Forelimb muscle (tissue), 1 donor: ENCODE data around the gene THSD4. TPM values are rescaled to one million over a fixed set of nuclear protein-coding genes. Genes with fewer than 3 reads are reported as not detected.
A peak's percentile ranks its signal among the peaks of the same experiment; 100 is the strongest.

Experiments
- DNase-seq: peaks from one replicate; pipeline ENCODE4 v3.0.0-alpha.2; 2013; ENCODE audit warnings: low read depth
- polyA plus RNA-seq: library from polyadenylated mRNA; unstranded; fragments of 120-200 nt; gene quantifications from one replicate; pipeline ENCODE4 v1.2.1, GENCODE V29; 2013; ENCODE audit not compliant: insufficient read length

The THSD4 gene
- polyA plus RNA-seq, 1 donor, result 21.8 TPM

DNA sequence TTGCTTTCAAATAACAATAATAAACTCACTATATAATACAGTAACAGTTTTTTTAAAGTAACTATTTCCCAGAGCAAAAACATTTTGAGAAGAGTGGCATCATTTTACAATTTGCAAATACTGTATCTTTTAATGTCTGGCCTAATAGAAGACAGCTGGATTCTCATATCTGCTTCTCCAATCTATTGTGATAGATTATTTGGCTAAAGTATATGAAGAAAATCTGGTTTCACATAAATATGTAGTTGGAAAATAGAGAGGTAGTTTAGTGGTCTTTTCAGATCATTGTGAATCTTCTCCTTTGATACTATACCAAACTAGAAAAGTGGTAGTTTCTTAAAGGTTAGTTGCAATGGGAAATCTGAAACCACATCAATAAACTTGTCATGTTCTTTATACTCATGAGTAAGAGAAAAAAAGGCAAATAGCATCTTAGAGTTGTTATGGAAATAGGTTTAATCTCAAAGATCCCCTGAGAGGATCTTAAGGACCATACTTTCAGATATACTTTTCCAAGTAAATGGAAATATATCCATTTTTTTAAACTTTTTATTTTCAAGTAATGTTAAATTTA, 570.2 kb downstream of the THSD4 start:
- DNase-seq, result no peak

DNA sequence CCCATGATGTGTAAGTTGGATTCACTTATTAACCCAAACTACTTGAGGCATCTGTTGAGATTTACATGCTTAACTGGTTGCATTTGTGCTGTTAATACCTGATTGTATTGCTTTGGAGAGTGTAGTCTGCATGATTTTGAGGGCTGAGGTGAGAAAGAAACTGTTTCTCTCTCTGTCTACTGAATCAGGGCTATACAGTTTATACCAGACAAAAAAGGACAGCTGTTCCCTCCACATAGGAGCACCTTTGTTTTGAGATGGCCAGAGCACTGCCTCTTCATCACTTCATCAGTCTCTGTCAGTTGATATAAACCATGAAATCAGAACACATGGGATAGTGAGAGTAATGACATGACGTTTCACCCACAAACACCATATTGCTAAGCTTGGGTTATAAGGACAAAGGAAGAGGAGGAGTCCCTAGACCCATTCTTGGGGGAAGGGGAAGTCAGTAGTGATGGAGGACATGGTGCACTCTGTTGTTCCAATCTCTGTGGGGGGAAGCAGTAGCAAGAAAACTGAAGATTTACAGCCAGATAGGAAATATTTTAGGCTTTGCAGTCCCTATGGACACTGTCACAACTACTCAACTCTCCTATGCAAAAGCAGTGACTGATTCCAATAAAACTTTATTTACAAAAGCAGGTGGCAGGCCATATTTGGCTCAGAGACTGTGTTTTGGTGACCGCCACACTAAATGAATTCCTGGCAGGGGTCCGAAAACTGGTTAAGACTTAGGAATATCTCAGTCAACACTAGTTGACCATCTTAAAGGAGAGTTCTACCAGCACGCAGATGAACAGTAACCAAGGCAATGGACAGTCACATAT, 571.2 kb downstream of the THSD4 start:
- DNase-seq, result no peak

DNA sequence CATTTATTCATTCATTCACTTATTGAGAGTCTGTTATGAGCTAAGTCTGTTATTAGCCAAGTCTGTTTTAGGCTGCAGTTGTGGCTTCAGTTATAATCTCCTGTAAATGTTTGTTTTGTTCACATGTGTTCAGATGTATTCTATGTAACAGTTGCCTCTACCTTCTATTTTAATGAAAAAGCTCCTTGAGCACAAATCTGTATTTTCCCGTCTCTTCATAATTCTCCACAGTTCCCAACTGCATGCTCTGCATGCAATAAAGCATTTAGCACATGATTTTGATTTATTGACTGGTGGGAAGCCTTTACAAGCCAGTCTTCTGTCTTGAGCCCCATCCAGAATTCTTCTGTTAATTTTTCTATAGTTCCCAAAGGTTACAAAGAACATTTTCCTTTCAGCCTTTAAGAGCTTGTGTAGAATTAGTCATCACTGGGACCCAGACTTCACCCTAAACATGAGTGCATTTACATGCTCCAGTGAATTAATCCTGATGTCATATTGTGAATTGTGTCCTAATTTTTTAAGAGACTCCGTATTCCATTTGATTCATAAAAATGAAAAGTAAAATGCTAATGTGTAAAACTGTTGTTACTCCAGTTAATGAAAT, 572.7 kb downstream of the THSD4 start:
- DNase-seq, result no peak

DNA sequence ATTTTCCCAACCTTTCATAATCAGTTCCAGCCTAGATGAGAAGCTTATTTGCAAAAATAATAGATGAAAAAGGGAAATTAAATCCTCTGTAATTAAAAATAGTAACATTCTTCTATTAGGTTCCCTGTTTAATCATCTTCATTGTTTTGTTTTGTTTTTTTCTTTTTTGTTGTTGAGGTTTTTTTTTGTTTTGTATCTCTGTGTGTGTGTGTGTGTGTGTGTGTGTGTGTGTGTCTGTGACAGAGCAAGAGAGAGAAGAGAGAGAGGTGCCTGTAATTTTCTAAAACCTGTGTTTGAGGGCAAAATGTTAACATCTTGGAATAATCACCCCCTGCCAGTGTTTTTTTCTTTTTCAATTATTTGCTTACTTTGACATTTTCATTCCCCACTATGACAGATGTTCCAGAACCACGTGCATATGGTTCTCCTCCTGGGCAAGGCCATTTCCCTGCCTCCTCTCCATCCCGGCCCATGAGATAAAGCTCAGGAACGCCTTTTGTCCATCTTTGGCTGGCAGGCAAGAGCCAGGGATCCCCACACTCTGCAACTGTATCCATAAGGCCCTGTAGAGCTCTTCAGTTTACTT, 573.3 kb downstream of the THSD4 start:
- no peak for DNase-seq

DNA sequence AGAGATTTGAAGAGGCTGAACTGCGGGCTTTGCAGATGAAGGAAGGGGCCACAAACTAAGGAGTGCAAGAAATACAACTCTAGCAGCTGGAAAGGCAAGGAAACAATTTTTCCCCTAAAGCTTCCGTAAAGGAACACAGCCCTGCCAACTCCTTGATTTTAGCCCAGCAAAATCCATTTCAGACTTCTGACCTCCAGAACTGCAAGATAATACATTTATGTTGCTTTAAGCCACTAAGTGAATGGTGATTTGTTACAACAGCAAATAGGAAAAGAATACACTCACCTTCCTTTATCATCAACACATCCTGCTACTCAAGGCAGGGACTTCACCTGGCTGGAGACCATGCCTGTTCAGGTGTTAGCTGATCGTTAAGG, 575.8 kb downstream of the THSD4 start:
- no peak for DNase-seq

DNA sequence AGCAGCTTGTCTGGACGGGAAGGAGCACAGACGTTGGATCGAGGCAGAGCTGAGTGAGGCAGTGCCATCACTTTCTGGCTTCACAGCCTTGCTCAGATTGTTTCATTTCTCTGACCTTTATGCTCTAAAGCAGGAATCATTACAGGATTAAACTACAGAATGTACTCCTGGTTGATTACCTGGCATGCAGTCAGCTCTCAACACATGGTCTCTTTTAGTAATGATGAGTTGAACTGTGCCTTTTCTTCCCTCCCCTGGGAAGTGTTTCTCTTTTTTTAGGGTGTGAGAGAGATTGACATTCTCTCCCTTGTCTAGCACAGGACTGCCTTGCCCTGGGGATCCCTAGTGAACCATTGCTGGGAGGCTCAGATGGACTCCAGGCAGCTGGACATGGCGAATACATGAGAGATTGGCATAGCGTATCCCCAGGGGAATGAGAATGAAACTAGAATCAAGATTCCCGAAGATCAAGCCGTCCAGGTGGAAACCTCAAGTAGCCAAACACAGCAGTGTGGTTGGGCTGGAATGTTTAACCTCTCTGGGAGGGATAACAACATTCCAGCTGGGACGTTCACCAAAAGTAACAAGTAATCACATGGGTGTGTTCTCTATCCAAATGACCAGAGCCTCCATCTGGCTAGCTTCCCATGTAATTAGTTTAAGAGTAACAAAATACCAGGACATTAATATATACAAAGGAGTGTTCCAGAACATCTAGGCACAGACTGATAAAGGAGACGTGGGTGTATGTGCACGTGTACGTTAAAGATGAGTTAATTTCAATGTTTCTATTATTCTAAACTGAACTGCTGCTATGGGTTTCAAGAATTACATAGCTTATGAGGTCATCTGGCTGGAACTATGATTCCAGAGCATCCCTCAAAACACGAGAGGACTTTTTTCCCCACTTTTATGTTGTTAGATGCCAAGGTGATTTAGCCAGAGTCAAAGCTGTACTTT, 576.5 kb downstream of the THSD4 start:
- DNase-seq, result peak; percentile 81

DNA sequence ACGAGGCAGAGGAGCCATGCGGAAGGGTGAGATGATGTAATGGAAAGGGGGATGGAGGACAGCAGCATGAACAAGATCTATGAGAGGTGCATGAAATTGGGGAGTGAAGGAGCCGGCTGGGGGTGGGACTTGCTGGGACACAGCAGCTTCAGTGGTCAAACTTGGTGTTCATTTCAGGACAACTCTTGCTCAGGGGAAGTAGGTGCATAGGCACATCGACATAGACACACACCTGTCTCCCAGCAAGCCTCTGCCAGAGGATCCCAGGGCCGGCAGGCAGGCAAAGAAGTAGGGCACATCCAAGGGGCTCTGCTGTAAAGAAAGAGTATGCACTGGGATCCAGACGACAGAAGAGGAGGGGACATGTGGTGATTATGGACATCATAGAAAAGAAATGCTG, 582.0 kb downstream of the THSD4 start:
- DNase-seq, result no peak

DNA sequence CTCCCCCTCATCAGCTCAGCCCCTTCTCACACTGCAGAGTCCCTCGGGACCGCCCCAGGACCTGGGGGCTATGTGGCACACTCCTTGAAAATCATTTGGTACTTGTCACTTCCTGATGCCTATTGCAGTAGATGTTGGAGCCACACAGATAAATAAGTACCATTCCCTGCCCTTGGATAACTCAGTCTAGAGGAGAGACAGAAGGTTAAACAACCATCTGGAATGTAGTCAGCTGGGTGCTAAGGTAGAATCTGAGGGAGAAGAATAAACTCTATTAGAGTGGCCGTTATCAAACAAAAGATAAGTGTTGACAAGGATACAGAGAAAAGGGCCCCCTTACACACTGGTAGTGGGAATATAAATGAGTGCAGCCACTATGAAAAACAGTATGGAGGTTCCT, 582.8 kb downstream of the THSD4 start:
- DNase-seq, result no peak

DNA sequence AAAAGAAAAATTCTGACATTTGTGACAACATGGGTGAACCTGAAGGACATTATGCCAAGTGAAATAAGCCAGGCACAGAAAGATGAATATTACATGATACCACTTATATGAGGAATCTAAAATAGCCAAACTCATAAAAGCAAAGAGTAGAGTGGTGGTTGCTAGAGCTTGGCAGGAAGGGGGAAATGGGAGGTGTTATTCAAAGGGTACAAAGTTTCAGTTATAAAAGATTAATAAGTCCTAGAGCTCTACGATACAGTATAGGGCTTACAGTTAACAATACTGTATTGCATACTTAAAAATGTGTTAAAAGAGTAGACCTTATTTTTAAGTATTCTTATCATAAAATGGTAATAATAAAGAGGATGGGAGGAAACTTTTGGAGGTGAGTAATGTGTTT, 583.5 kb downstream of the THSD4 start:
- DNase-seq, result no peak

DNA sequence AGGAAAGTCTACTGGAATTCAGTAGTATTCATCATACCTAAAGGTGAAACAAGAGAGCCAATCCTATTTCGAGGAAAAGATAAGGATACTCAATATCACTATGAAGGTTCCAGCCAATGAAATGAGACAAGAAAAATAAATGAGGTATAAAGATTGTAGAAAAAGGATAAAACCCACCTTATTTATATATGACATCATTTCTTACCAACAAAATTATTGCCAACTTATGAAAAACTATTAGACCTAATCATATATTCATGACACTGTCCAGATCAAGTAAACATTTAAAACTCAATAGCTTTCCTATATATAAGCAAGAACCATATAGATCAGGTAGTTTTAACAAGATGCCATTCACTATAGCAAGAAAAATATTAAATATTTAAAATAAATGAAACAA, 584.7 kb downstream of the THSD4 start:
- no peak for DNase-seq

DNA sequence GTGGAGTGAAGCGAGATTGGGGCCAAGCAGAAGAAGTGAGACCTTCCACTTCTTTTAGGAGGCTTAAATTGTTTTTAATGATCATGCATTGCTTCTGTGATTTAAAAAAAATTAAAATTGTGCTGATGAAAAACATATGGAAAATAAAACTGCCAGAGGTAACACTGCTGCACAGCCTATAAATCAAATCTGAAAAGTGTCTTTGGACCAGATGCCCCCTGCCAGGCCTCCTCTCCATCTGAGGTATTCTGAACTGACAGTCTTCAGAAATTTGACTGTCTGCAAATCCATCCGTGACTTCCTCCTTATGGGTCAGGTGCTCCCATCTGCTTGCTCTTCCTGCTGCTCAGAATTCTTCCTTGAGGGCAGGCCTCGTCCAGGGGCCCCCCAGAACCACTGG, 586.5 kb downstream of the THSD4 start:
- no peak for DNase-seq

DNA sequence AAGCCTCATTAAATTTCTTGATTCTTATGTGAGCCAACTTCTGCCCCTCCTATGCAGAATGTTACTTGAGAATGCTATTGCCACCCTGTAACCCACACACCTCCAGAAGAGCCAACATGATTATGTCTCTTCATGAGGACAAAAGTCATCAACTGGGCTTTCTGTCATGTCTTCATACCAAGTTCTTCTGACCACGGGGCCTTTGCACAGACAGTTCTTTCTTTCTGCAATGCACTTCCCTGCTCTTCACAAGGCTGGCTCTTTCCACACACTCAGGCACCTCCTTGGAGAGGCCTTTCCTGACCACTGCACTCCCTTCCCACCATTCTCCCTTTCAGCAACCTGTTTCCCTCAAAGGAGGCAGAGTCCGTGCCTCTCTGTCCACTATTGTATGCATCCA, 587.2 kb downstream of the THSD4 start:
- DNase-seq, result no peak

DNA sequence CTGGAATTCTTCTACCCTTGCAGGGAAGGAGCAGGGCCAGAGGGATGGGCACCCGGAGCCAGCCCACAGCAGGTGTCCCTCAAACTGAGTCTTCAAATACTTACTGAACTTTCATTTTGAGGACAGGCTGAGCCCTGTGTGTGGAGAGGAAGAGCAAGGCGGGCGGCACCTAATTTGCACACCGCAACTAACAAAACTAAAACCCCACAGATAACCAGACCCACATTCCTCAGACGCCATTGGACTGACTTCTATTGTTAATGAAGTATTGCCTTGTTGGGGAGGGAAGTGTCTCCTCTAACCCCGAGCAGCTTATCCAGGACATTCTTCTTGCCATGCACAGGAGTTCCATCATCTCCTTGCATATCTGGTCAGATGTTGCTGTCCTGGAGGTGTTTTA, 589.9 kb downstream of the THSD4 start:
- DNase-seq, result no peak

DNA sequence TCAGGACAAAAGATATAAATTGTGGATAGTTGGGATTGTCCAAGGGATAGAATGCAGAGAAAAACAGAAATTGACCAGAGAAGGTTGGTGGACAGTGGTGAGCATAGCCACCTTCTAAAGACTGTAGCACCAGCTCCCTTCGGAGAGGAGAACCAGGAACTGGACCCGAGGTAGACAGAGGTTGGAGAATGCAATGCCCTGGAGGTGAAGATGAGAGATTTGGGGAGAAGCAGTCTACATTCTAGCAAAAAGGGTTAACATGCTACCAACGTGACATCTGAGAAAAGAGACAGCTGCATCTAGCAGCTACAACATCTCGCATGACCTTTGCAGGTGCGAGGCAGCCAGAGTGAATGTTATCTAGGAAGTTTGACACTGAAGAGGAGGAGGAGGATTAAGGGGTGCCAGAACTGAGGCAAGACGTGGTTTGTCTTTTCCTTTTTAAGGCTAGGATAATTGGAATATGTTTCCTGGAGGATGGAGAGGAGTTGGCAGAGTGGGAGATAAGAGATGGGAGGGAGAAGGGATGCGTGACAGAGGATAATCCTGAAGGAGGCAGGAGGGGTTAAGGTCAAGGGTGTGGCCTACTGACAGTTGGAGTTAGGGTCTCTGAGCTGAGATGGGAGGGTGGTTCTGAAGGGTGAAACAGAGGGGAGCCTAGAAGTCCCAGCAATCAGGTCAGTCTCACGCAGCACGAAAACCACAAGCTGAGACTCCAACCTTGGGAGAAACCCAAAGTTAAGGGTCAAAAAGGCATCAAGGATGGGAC, 591.4 kb downstream of the THSD4 start:
- DNase-seq, result no peak

DNA sequence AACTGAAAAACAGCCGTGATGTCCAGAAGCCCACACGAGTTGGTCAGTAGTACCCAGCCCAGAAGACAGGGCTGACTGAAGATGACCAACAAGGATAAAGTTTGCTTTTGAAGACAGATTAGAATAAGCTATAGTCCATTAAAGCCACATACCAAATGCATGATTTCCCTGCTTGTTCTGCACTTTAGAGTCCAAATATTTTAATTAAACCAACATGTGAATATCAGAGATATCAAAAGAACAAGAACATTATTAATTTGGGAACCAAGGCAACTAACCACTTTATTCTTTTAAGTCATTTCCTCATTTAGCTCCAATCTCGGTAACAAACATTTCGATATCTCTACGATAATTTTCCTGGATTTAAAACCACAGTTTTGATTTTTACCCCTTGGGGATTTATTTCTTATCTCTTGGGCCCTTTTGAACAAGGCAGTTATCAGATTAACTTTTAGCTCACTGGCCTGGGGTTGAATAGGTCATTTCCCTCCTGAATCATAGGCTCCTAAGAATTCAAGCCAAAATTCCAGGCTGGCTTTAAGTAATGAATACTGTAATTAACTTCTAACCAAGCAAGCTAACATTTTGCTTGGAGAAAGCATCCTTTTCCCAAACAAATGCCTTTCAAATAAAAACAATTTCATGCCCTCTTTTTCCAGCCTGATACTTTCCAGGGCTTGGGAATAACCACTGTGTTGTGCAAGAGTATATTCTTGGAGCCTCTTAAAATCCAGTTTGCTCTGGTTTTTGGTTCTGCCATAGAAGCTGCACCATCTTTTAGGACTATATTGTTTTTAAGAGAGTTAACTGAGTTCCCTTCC, 592.2 kb downstream of the THSD4 start:
- no peak for DNase-seq

DNA sequence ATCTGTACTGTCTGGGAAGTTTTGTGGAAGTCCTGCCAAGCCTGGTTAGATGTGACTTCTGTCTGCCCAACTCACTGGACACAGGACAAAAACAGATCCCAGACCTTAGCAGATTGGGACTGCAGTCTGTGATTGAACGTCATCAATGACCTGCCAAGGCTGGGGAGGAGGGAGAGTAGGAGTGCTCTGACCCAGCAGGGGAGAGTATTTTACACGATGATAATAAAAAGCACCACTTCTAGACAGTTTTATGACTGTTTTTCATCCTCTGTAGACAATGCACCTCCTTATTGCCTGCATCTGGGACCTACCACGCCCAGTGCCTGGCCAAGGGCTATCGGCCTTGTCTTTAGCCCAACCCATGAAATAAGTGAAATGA, 592.8 kb downstream of the THSD4 start:
- no peak for DNase-seq

DNA sequence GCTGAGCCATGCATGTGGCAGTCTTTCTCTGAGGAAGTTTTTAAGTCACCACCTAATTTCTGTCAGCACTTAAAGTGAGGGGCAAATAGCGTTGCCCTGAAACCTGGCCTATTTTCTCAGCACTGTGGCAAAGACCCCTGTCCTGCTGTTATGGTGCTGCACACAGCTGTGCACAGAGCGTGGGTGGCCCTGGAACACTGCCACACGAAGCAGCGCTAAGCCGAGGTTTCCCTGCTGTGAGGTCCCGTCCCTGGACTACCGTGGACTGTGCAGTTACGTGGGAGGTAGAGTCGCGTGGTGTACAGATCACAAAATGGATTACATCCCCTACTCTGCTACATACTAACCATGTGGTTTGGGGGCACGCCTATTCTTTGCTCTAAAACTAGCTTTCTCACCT, 593.5 kb downstream of the THSD4 start:
- DNase-seq, result no peak

DNA sequence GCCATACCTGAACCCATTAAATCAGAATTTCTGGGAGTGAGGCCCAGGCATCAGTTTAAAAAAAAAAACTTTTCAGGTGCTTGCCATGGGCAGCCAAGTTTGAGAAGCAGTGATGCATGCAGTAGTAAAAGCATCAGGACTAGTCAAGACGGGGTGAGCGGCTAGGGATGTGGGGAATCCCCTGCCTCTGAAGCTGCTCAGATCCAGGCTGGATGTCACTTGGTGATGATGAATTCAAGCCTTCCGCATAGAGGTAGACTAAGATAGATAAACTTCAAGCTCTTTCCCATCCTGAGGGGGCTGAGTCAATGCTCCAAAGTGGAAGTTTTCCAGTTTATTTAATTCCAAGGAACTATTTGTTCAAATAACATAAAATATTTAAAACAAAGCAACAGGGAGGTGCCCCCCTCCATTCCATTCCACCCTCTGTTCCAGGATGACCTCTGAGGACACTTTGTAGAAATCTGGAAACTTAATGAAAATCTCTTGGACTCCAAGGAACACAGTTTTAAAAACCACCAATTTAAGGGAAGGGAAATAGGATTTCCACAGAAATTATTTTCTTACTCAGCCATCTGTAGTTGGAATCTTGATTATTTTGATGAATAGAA, 594.6 kb downstream of the THSD4 start:
- DNase-seq, result no peak

DNA sequence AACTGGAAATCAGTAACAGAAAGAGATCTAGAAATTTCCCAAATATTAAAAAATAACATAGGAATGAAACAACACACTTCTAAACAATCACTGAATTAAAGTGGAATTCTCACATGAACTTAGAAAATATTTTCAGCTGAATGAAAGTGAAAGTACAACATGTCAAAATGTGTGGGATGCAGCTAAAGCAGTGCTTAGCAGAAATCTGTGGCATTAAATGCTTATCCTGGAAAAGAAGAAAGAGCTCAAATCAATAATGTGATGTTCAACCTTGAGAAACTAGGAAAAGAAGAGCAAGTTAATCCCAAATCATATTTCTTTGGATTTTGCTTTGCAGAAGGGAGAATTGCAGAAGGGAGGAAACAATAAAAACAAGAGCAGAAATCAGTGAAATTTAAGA, 596.9 kb downstream of the THSD4 start:
- no peak for DNase-seq
